SK-N-SH treated with all-trans-retinoic acid at 6 μM for 48 hours (cell line): Measurements from ENCODE around the gene FHIP1B.

ENCODE experiments used
- ATAC-seq: fragments of 200-7000 bp; cut with Tn5 transposase; 3 replicates; pipeline ENCODE4 v1.9.1; 2020; ENCODE audit warnings: mild to moderate bottlenecking, moderate library complexity
- ARNTL ChIP-seq: fragments of 450-650 bp; formaldehyde crosslinking; IDR thresholded peaks from 2 replicates; pipeline ENCODE4 v1.5.0; 2020; ENCODE audit warnings: low read depth, mild to moderate bottlenecking, moderate library complexity, borderline replicate concordance
- BACH2 ChIP-seq: fragments of 250-450 bp; sonication (Bioruptor Pico); IDR thresholded peaks from 2 replicates; pipeline ENCODE4 v1.9.0; 2021; ENCODE audit warnings: mild to moderate bottlenecking, borderline replicate concordance
- CREB5 ChIP-seq: fragments of 250-450 bp; sonication (Bioruptor Pico); IDR thresholded peaks from 2 replicates; pipeline ENCODE4 v1.5.1; 2020; ENCODE audit warnings: low read depth, mild to moderate bottlenecking, moderate library complexity
- CSDC2 ChIP-seq: fragments of 250-450 bp; sonication (Bioruptor Pico); IDR thresholded peaks from 2 replicates; pipeline ENCODE4 v1.5.0; 2020; ENCODE audit warnings: mild to moderate bottlenecking, moderate library complexity
- CSRNP3 ChIP-seq: fragments of 250-450 bp; sonication (Bioruptor Pico); IDR thresholded peaks from 2 replicates; pipeline ENCODE4 v1.5.1; 2021; ENCODE audit warnings: mild to moderate bottlenecking, moderate library complexity
- ESRRG ChIP-seq: fragments of 250-450 bp; sonication (Bioruptor Pico); IDR thresholded peaks from 2 replicates; pipeline ENCODE4 v1.6.1; 2021; ENCODE audit warnings: mild to moderate bottlenecking
- ISL1 ChIP-seq: fragments of 250-450 bp; sonication (Bioruptor Pico); IDR thresholded peaks from 2 replicates; pipeline ENCODE4 v2.1.2; 2022; ENCODE audit warnings: mild to moderate bottlenecking, moderate library complexity
- OSR1 ChIP-seq: fragments of 250-450 bp; sonication (Bioruptor Pico); IDR thresholded peaks from 2 replicates; pipeline ENCODE4 v1.8.0; 2022; ENCODE audit warnings: moderate library complexity, mild to moderate bottlenecking, inconsistent platforms
- PATZ1 ChIP-seq: fragments of 250-450 bp; sonication (Bioruptor Pico); IDR thresholded peaks from 2 replicates; pipeline ENCODE4 v1.8.0; 2020; ENCODE audit warnings: mild to moderate bottlenecking, moderate library complexity, borderline replicate concordance
- POU6F1 ChIP-seq: fragments of 250-450 bp; sonication (Bioruptor Pico); IDR thresholded peaks from 2 replicates; pipeline ENCODE4 v1.8.0; 2021; ENCODE audit warnings: low read depth, mild to moderate bottlenecking, moderate library complexity, borderline replicate concordance
- PPARA ChIP-seq: fragments of 250-450 bp; sonication (Bioruptor Pico); IDR thresholded peaks from 2 replicates; pipeline ENCODE4 v1.5.0; 2020; ENCODE audit warnings: mild to moderate bottlenecking, borderline replicate concordance
- SNAI2 ChIP-seq: fragments of 250-450 bp; sonication (Bioruptor Pico); IDR thresholded peaks from 2 replicates; pipeline ENCODE4 v1.5.0; 2020; ENCODE audit warnings: mild to moderate bottlenecking, moderate library complexity
- TCF4 ChIP-seq: fragments of 250-450 bp; sonication (Bioruptor Pico); IDR thresholded peaks from 2 replicates; pipeline ENCODE4 v1.8.0; 2021; ENCODE audit warnings: mild to moderate bottlenecking, moderate library complexity, borderline replicate concordance
- TSHZ2 ChIP-seq: fragments of 250-450 bp; sonication (Bioruptor Pico); IDR thresholded peaks from 2 replicates; pipeline ENCODE4 v1.5.0; 2020; ENCODE audit warnings: mild to moderate bottlenecking, moderate library complexity
- ZC3H10 ChIP-seq: fragments of 250-450 bp; sonication (Bioruptor Pico); IDR thresholded peaks from 2 replicates; pipeline ENCODE4 v1.5.1; 2021; ENCODE audit warnings: mild to moderate bottlenecking, moderate library complexity
- ZFP3 ChIP-seq: fragments of 250-450 bp; sonication (Bioruptor Pico); IDR thresholded peaks from 2 replicates; pipeline ENCODE4 v1.5.0; 2020; ENCODE audit warnings: mild to moderate bottlenecking, moderate library complexity
- ZFP30 ChIP-seq: fragments of 450-650 bp; formaldehyde crosslinking; IDR thresholded peaks from 2 replicates; pipeline ENCODE4 v1.5.0; 2022; ENCODE audit warnings: mild to moderate bottlenecking, moderate library complexity
- ZNF70 ChIP-seq: fragments of 450-650 bp; formaldehyde crosslinking; IDR thresholded peaks from 2 replicates; pipeline ENCODE4 v1.5.0; 2020; ENCODE audit warnings: mild to moderate bottlenecking, moderate library complexity
- ZNF8 ChIP-seq: fragments of 450-650 bp; formaldehyde crosslinking; IDR thresholded peaks from 2 replicates; pipeline ENCODE4 v1.5.0; 2020; ENCODE audit warnings: mild to moderate bottlenecking, moderate library complexity

FHIP1B gene

GRCh38 chr11:6205366-6205765 lies 29.1 kb downstream of the FHIP1B start, which contains the start of gene C11orf42:
Gene C11orf42 (plus strand): TSS chr11:6205557. CDS start chr11:6205616, 59 bp downstream.
- ATAC-seq: no peak
- TF ChIP-seq SNAI2 (CRISPR knock-in tag) (no peak), ZFP3 (CRISPR knock-in tag) (no peak), BACH2 (no peak), TCF4 (CRISPR knock-in tag) (no peak), ZC3H10 (CRISPR knock-in tag) (no peak), CREB5 (CRISPR knock-in tag) (no peak), ESRRG (CRISPR knock-in tag) (no peak), PATZ1 (CRISPR knock-in tag) (no peak), ARNTL (CRISPR knock-in tag) (no peak), POU6F1 (CRISPR knock-in tag) (no peak), CSRNP3 (CRISPR knock-in tag) (no peak), ZNF70 (no peak), CSDC2 (no peak), ZNF8 (no peak), PPARA (CRISPR knock-in tag) (no peak), OSR1 (no peak), TSHZ2 (CRISPR knock-in tag) (no peak), ZFP30 (CRISPR knock-in tag) (no peak), ISL1 (CRISPR knock-in tag) (no peak)

- TF ChIP-seq CSDC2 (no peak), ZFP3 (CRISPR knock-in tag) (no peak), SNAI2 (CRISPR knock-in tag) (no peak), POU6F1 (CRISPR knock-in tag) (no peak), PATZ1 (CRISPR knock-in tag) (no peak), CREB5 (CRISPR knock-in tag) (no peak)
- ATAC-seq: no peak
Observed at GRCh38 chr11:6204706-6205105, 29.7 kb downstream of the FHIP1B start.
